OCI-LY3 (cell line): ENCODE results near the gene CCDC8.

Experiments used
- EZH2phosphoT487 ChIP-seq: fragments of 200-600 bp; shearing (Covaris generic); IDR thresholded peaks from 2 replicates; pipeline ENCODE4 v1.6.1; 2018; ENCODE audit warnings: antibody characterized with exemption, mixed run types, low read depth
- TF ChIP-seq, protein P1 (sequence below): fragments of 200-600, 300-600 bp; sonication (generic); IDR thresholded peaks from 2 replicates; pipeline ENCODE4 v1.5.1; 2014; ENCODE audit warnings: antibody characterized with exemption, low read length, low read depth

- TF ChIP-seq, protein P1, sequence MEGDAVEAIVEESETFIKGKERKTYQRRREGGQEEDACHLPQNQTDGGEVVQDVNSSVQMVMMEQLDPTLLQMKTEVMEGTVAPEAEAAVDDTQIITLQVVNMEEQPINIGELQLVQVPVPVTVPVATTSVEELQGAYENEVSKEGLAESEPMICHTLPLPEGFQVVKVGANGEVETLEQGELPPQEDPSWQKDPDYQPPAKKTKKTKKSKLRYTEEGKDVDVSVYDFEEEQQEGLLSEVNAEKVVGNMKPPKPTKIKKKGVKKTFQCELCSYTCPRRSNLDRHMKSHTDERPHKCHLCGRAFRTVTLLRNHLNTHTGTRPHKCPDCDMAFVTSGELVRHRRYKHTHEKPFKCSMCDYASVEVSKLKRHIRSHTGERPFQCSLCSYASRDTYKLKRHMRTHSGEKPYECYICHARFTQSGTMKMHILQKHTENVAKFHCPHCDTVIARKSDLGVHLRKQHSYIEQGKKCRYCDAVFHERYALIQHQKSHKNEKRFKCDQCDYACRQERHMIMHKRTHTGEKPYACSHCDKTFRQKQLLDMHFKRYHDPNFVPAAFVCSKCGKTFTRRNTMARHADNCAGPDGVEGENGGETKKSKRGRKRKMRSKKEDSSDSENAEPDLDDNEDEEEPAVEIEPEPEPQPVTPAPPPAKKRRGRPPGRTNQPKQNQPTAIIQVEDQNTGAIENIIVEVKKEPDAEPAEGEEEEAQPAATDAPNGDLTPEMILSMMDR, result no peak
- TF ChIP-seq EZH2phosphoT487, result no peak
Observed at GRCh38 chr19:46365561-46365960, 47.8 kb downstream of the CCDC8 start.
